IMR-90 (cell line): Measurements from ENCODE around the gene TAF6L. TPM values are rescaled to one million over a fixed set of nuclear protein-coding genes. Genes with fewer than 3 reads are reported as not detected.

Source experiments
- ATAC-seq: fragments of 200-7000 bp; cut with Tn5 transposase; 2 replicates; pipeline ENCODE4 v1.9.1; 2020; ENCODE audit warnings: low read depth, mild to moderate bottlenecking, moderate library complexity
- BruUV-seq: library from RNA; stranded (reverse); fragments of 400-500 nt; replicated peaks from 2 replicates; lab custom pipeline; 2021; lab: Mats Ljungman, UMichigan
- CTCF ChIA-PET: fragments of 300-600 bp; formaldehyde crosslinking; extraction: SDS; loops from one replicate; lab custom pipeline; 2021; ENCODE audit warnings: antibody characterized with exemption; lab: Yijun Ruan, JAX
- POLR2A ChIA-PET: fragments of 300-600 bp; sonication (Branson Sonifier 250); formaldehyde crosslinking; loops from one replicate; lab custom pipeline; 2022; ENCODE audit warnings: antibody characterized with exemption; ENCODE audit not compliant: unreplicated experiment; lab: Charles Lee
- DNase-seq: peaks from one replicate; pipeline ENCODE4 v3.0.0; 2013
- H2AFZ ChIP-seq: replicated peaks from 2 replicates; pipeline ENCODE3; 2013; ENCODE audit warnings: low read length, mild to moderate bottlenecking; ENCODE audit not compliant: poor library complexity
- H2AK5ac ChIP-seq: 2 replicates; pipeline ENCODE4 v1.6.1; 2013; ENCODE audit warnings: low read depth, low read length, inconsistent platforms
- H2AK9ac ChIP-seq: replicated peaks from 2 replicates; pipeline ENCODE3; 2013; ENCODE audit warnings: mild to moderate bottlenecking, low read depth, low read length, moderate library complexity; ENCODE audit not compliant: poor library complexity
- H2BK120ac ChIP-seq: 2 replicates; pipeline ENCODE4 v1.6.1; 2013; ENCODE audit warnings: low read depth, low read length, inconsistent platforms
- H2BK15ac ChIP-seq: 3 replicates; pipeline ENCODE4 v1.6.1; 2013; ENCODE audit warnings: low read depth, low read length, inconsistent platforms
- H2BK20ac ChIP-seq: 2 replicates; pipeline ENCODE4 v1.6.1; 2013; ENCODE audit warnings: low read depth, mild to moderate bottlenecking, inconsistent platforms, low read length, moderate library complexity
- H2BK5ac ChIP-seq: 2 replicates; pipeline ENCODE4 v1.6.1; 2013; ENCODE audit warnings: mild to moderate bottlenecking, low read depth, low read length, inconsistent platforms; ENCODE audit not compliant: poor library complexity, severe bottlenecking
- H3K14ac ChIP-seq: replicated peaks from 2 replicates; pipeline ENCODE4 v1.6.1; 2013; ENCODE audit warnings: low read depth, low read length, inconsistent platforms
- H3K18ac ChIP-seq: 2 replicates; pipeline ENCODE4 v1.6.1; 2013; ENCODE audit warnings: low read depth, low read length, control low read depth
- H3K23ac ChIP-seq: 2 replicates; pipeline ENCODE4 v1.6.1; 2013; ENCODE audit warnings: low read depth, low read length, inconsistent platforms
- H3K27ac ChIP-seq: 2 replicates; pipeline ENCODE4 v1.5.1; 2013; ENCODE audit warnings: mild to moderate bottlenecking, control low read depth, low read length; ENCODE audit not compliant: insufficient read depth
- H3K27me3 ChIP-seq: 2 replicates; pipeline ENCODE4 v1.6.1; 2013; ENCODE audit warnings: low read length; ENCODE audit not compliant: control insufficient read depth, insufficient read depth
- H3K36me3 ChIP-seq: 2 replicates; pipeline ENCODE4 v1.6.1; 2013; ENCODE audit warnings: low read length, mixed read lengths; ENCODE audit not compliant: control insufficient read depth, insufficient read depth
- H3K4ac ChIP-seq: 2 replicates; pipeline ENCODE4 v1.6.1; 2013; ENCODE audit warnings: low read depth, low read length, inconsistent platforms
- H3K4me1 ChIP-seq: 2 replicates; pipeline ENCODE4 v1.6.1; 2013; ENCODE audit warnings: low read length, mixed read lengths; ENCODE audit not compliant: control insufficient read depth, insufficient read depth
- H3K4me2 ChIP-seq: 2 replicates; pipeline ENCODE4 v1.6.1; 2013; ENCODE audit warnings: low read depth, mild to moderate bottlenecking, control low read depth, low read length, moderate library complexity
- H3K4me3 ChIP-seq: 2 replicates; pipeline ENCODE4 v1.5.1; 2013; ENCODE audit warnings: low read depth, mild to moderate bottlenecking, control low read depth, low read length, moderate library complexity; ENCODE audit not compliant: insufficient read depth
- H3K56ac ChIP-seq: 2 replicates; pipeline ENCODE4 v1.6.1; 2013; ENCODE audit warnings: low read length, inconsistent platforms; ENCODE audit not compliant: insufficient read depth; ENCODE audit errors: extremely low read depth
- H3K79me1 ChIP-seq, 2 experiments: 2 replicates each; pipeline ENCODE4 v1.6.1; 2013; ENCODE audit warnings: low read length in 2 of 2, inconsistent platforms in 1 of 2, low read depth in 1 of 2
- H3K9ac ChIP-seq: 2 replicates; pipeline ENCODE4 v1.6.1; 2013; ENCODE audit warnings: low read depth, low read length, control low read depth
- H3K9me1 ChIP-seq: 2 replicates; pipeline ENCODE4 v1.6.1; 2013; ENCODE audit warnings: low read length, inconsistent platforms; ENCODE audit not compliant: insufficient read depth
- H3K9me3 ChIP-seq: 2 replicates; pipeline ENCODE4 v1.6.1; 2013; ENCODE audit warnings: low read length; ENCODE audit not compliant: control insufficient read depth, insufficient read depth
- H4K20me1 ChIP-seq: 2 replicates; pipeline ENCODE4 v1.6.1; 2013; ENCODE audit warnings: low read length, inconsistent platforms; ENCODE audit not compliant: insufficient read depth
- H4K5ac ChIP-seq: 2 replicates; pipeline ENCODE4 v1.6.1; 2013; ENCODE audit warnings: mild to moderate bottlenecking, low read depth, low read length, control low read depth
- H4K8ac ChIP-seq, 2 experiments: 2 replicates each; pipeline ENCODE4 v1.6.1; 2013; ENCODE audit warnings: low read depth in 2 of 2, low read length in 2 of 2, control low read depth in 1 of 2, inconsistent platforms in 1 of 2
- H4K91ac ChIP-seq: 2 replicates; pipeline ENCODE4 v1.6.1; 2013; ENCODE audit warnings: low read depth, low read length, inconsistent platforms; ENCODE audit not compliant: insufficient read depth
- CEBPB ChIP-seq: IDR thresholded peaks from 2 replicates; pipeline ENCODE4 v1.6.1; 2012; ENCODE audit warnings: low read depth, low read length, improper control_type of control experiment
- MAFK ChIP-seq: IDR thresholded peaks from 2 replicates; pipeline ENCODE4 v1.6.1; 2012; ENCODE audit warnings: low read depth, low read length, improper control_type of control experiment
- NFE2L2 ChIP-seq: fragments of 150-350 bp; IDR thresholded peaks from 2 replicates; pipeline ENCODE4 v1.6.1; 2016; ENCODE audit warnings: low read depth, mild to moderate bottlenecking, low read length
- POLR2A ChIP-seq: IDR thresholded peaks from 2 replicates; pipeline ENCODE4 v1.6.1; 2012; ENCODE audit warnings: mild to moderate bottlenecking, low read depth, low read length
- SMC3 ChIP-seq: fragments of 150-350 bp; IDR thresholded peaks from 2 replicates; pipeline ENCODE4 v1.6.1; 2016; ENCODE audit warnings: low read depth, mild to moderate bottlenecking, antibody characterized with exemption, low read length, moderate library complexity
- USF2 ChIP-seq: fragments of 150-350 bp; IDR thresholded peaks from 2 replicates; pipeline ENCODE4 v1.6.1; 2017; ENCODE audit warnings: mild to moderate bottlenecking, antibody characterized with exemption, low read length, low read depth
- WGBS, 2 experiments: methylation state at CpG; one replicate each; pipeline versions ENCODE4 v1.1.5 to v1.1.7; 2013; ENCODE audit warnings: missing lambda C conversion rate in 2 of 2; ENCODE audit not compliant: insufficient read length in 1 of 2; ENCODE audit errors: extremely low coverage in 2 of 2; 5-methylcytosine and 5-hydroxymethylcytosine counted together
- dilution Hi-C: fragments of 300-500 bp; cut with HindIII; formaldehyde crosslinking; loops from one replicate; pipeline ENCODE4 v1.14.3; 2018; ENCODE audit warnings: low sequenced_read_pairs; ENCODE audit not compliant: unreplicated experiment
- in situ Hi-C: fragments of 300-500 bp; cut with MboI; formaldehyde crosslinking; loops from 3 replicates; pipeline ENCODE4 v1.14.3; 2019; ENCODE audit warnings: low sequenced_read_pairs, inconsistent platforms, mixed read lengths
- intact Hi-C: fragments of 100-400 bp; cut with micrococcal nuclease; formaldehyde crosslinking; loops from 2 replicates; pipeline ENCODE4 v1.10.0; 2022
- polyA plus RNA-seq, 3 experiments: library from polyadenylated mRNA; depleted of rRNA; stranded (reverse); fragments of >200 nt; gene quantifications; 2 replicates each; pipeline ENCODE4 v1.2.3, GENCODE V29; 2012; ENCODE audit warnings: low replicate concordance in 1 of 3
- total RNA-seq: library from RNA; depleted of rRNA; stranded (reverse); fragments of >200 nt; gene quantifications from 2 replicates; pipeline ENCODE4 v1.2.3, GENCODE V29; 2012

The TAF6L gene
- total and polyA plus RNA-seq, 2 of the 4 experiments (the other 2 are of a cell fraction), result 9.5 to 13.5 TPM

- H4K5ac ChIP-seq, result peak overlapping the region; percentile 97
- peak overlapping the region; percentile 17; the same call in 1 of the 2 replicates for H3K18ac ChIP-seq
- DNase-seq (no peak), ATAC-seq (peak; percentile 7)
- peak overlapping the region; percentile 72 for H3K4me2 ChIP-seq
- peak overlapping the region; percentile 94 for H2AFZ ChIP-seq
- peak overlapping the region; percentile 77 for H4K91ac ChIP-seq
- peaks cover 8 to 31% of the 10 kb centered on the region in 2 experiments for H3K79me1 ChIP-seq
- no peak overlapping the region for H2BK20ac ChIP-seq
- H2AK5ac ChIP-seq, result peak overlapping the region; percentile 85
- H4K20me1 ChIP-seq, result no peaks in the 10 kb centered on the region
- no CpG with 5 or more reads among the region's 18 CpGs for WGBS, 2 experiments
- peak overlapping the region; percentile 71 for H3K9ac ChIP-seq
- BruUV-seq, result no TSS peak
- H4K8ac ChIP-seq, result peak overlapping the region; percentile 93 to 97
- peak overlapping the region; percentile 80 for H3K14ac ChIP-seq
- peaks cover 3% of the 10 kb centered on the region for H3K4me1 ChIP-seq
- H2AK9ac ChIP-seq, result peak overlapping the region; percentile 77
- ChIA-PET CTCF (interaction anchor here (0.9 to 3.8 kb wide), 2 partner anchors 9 to 16 kb away, joined by 5 to 26 read pairs; partner anchors contain the start of gene TMEM179B), POLR2A (interaction anchor here (1.0 kb wide), 1 partner anchor 17 kb away, joined by 3 read pairs; the partner anchor contains the start of gene ZBTB3)
- peak overlapping the region; percentile 91 for H3K56ac ChIP-seq
- peak overlapping the region; percentile 30 for H3K4me3 ChIP-seq
- peak overlapping the region; percentile 72 for H3K27ac ChIP-seq
- TF ChIP-seq POLR2A (no peak), SMC3 (no peak), NFE2L2 (no peak), MAFK (no peak), CEBPB (no peak), USF2 (no peak)
- peak overlapping the region; percentile 65 for H2BK5ac ChIP-seq
- peak overlapping the region; percentile 46 for H3K23ac ChIP-seq
- H3K9me3 ChIP-seq, result no peaks in the 10 kb centered on the region
- dilution Hi-C loops, result no loop called here
- in situ Hi-C loops, result no loop called here
- peak overlapping the region; percentile 22 for H2BK120ac ChIP-seq
- H2BK15ac ChIP-seq, result no peak overlapping the region; the same call in 2 of the 3 replicates
- peak overlapping the region; percentile 88 for H3K4ac ChIP-seq
- H3K27me3 ChIP-seq, result no peaks in the 10 kb centered on the region
- H3K36me3 ChIP-seq, result peaks cover 11% of the 10 kb centered on the region
- intact Hi-C loops, result no loop called here
- H3K9me1 ChIP-seq, result 0 out of 2 replicates have a peak, but pooled peaks cover 3% of the 10 kb centered on the region
Measured at GRCh38 chr11:62770778-62771143, 435 bp upstream of the TAF6L start.
